BLaER1 treated with 17β-estradiol and CSF1 and Interleukin-3, amounts not matched to agents 10 nM and 100 nM (cell line): Measurements from ENCODE around the gene CLDN24.
A peak's percentile ranks its signal among the peaks of the same experiment; 100 is the strongest.

Source experiments
- H3K27ac ChIP-seq, 11 experiments: shearing (Covaris generic); formaldehyde crosslinking; 2 replicates each; pipeline ENCODE4 v1.8.1; 2022
- H3K27me3 ChIP-seq, 11 experiments: shearing (Covaris generic); formaldehyde crosslinking; 2 replicates each; pipeline ENCODE4 v1.8.1; 2022
- H3K36me3 ChIP-seq, 11 experiments: shearing (Covaris generic); formaldehyde crosslinking; 2 replicates each; pipeline ENCODE4 v1.8.1; 2022
- H3K4me1 ChIP-seq, 10 experiments: shearing (Covaris generic); formaldehyde crosslinking; 2 replicates each; pipeline ENCODE4 v1.8.1; 2022
- H3K4me2 ChIP-seq, 11 experiments: shearing (Covaris generic); formaldehyde crosslinking; 2 replicates each; pipeline ENCODE4 v1.8.1; 2022
- H3K4me3 ChIP-seq, 10 experiments: shearing (Covaris generic); formaldehyde crosslinking; 2 replicates each; pipeline ENCODE4 v1.8.1; 2022
- H3K9ac ChIP-seq, 11 experiments: shearing (Covaris generic); formaldehyde crosslinking; 2 replicates each; pipeline ENCODE4 v1.8.1; 2022
- H3K9me3 ChIP-seq, 11 experiments: shearing (Covaris generic); formaldehyde crosslinking; replicated peaks in 1 of 11; 2 replicates each; pipeline ENCODE4 v1.8.1; 2022
- H4K20me1 ChIP-seq, 11 experiments: shearing (Covaris generic); formaldehyde crosslinking; 2 replicates each; pipeline ENCODE4 v1.8.1; 2022
- Cebpa-rat ChIP-seq, 11 experiments: shearing (Covaris generic); IDR thresholded peaks; 2 replicates each; pipeline ENCODE4 v1.8.1; 2022

Gene CLDN24

DNA sequence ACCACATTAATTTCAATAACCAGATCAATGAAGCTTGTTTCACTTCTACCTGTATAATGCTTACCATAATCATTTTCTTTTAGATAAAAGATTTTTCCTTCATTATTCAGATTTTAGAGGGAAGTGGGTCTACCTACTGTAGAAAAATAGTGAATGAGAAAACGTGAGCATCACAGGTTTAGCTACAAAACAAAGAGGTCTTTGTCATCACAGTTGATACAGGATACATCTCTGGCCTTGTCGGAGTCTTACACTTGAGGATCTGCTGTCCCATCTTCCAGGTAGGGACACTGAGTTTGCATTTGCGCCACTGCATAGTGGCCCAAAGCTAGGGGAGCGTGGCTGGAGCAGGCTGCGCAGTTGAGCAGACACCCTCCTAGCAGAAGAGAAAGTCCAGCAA lies 710 bp downstream of the CLDN24 start:
- Histone ChIP-seq H3K4me3 (no peak overlapping the region), H3K36me3 (peaks cover 0 to 5% (median 0%) of the 10 kb centered on the region in 11 experiments; a peak in 3 of 22 replicates), H3K9me3 (peaks cover 4 to 14% (median 8%) of the 10 kb centered on the region in 11 experiments; a peak in 19 of 22 replicates), H3K9ac (no peak overlapping the region), H3K4me1 (peaks cover 7 to 27% (median 20%) of the 10 kb centered on the region in 10 experiments; a peak in 19 of 20 replicates), H3K27me3 (no peaks in the 10 kb centered on the region), H3K4me2 (peak overlapping the region in 4 of 11 experiments; percentile 18 to 48 (median 30); a peak in 7 of 22 replicates), H4K20me1 (no peaks in the 10 kb centered on the region), H3K27ac (no peak overlapping the region)
- TF ChIP-seq Cebpa-rat (IDR thresholded peaks at IDR 0.05), result no peak

GRCh38 chr4:183321079-183321478 lies 1.1 kb downstream of the CLDN24 start:
- no peak for TF ChIP-seq Cebpa-rat (IDR thresholded peaks at IDR 0.05)
- Histone ChIP-seq H3K36me3 (peaks cover 0 to 9% (median 0%) of the 10 kb centered on the region in 11 experiments; a peak in 6 of 22 replicates), H3K27me3 (no peaks in the 10 kb centered on the region), H3K27ac (no peak overlapping the region), H3K4me1 (peaks cover 6 to 27% (median 20%) of the 10 kb centered on the region in 10 experiments; a peak in 18 of 20 replicates), H3K4me3 (no peak overlapping the region), H3K9me3 (peaks cover 0 to 9% (median 4%) of the 10 kb centered on the region in 11 experiments; a peak in 18 of 22 replicates), H4K20me1 (no peaks in the 10 kb centered on the region), H3K4me2 (peak overlapping the region in 7 of 11 experiments; percentile 1 to 48 (median 19); a peak in 10 of 22 replicates), H3K9ac (no peak overlapping the region)

GRCh38 chr4:183320211-183321059 lies 1.8 kb downstream of the CLDN24 start, which contains the start of gene CLDN22:
TSS of gene CLDN22 (minus strand) at chr4:183320276. CDS start at chr4:183320218, 58 bp downstream.
- Histone ChIP-seq H3K9ac (no peak within 1 kb of the TSS), H3K27me3 (no peaks in the 10 kb centered on the region), H3K36me3 (peaks cover 0 to 16% (median 0%) of the 10 kb centered on the region in 11 experiments; a peak in 7 of 22 replicates), H4K20me1 (no peaks in the 10 kb centered on the region), H3K9me3 (peaks cover 0 to 3% (median 0%) of the 10 kb centered on the region in 11 experiments; a peak in 1 of 22 replicates), H3K4me3 (no peak within 1 kb of the TSS), H3K4me1 (peaks cover 6 to 27% (median 20%) of the 10 kb centered on the region in 10 experiments; a peak in 18 of 20 replicates), H3K4me2 (peak within 1 kb of the TSS in 7 of 11 experiments; percentile 8 to 64 (median 36); a peak in 11 of 22 replicates), H3K27ac (no peak within 1 kb of the TSS)
- no peak for TF ChIP-seq Cebpa-rat (IDR thresholded peaks at IDR 0.05)

- H3K36me3 ChIP-seq, result peaks cover 0 to 34% (median 10%) of the 10 kb centered on the region in 11 experiments; a peak in 12 of 22 replicates
- TF ChIP-seq Cebpa-rat (IDR thresholded peaks at IDR 0.05), result no peak
- H3K9me3 ChIP-seq, result no peaks in the 10 kb centered on the region
Measured at GRCh38 chr4:183318656-183319055, 3.6 kb downstream of the CLDN24 start.

GRCh38 chr4:183314806-183315205 lies 7.4 kb downstream of the CLDN24 start:
- H3K4me1 ChIP-seq, result peaks cover 6 to 13% (median 9%) of the 10 kb centered on the region in 10 experiments; a peak in 17 of 20 replicates
- H4K20me1 ChIP-seq, result no peaks in the 10 kb centered on the region
- no peak for TF ChIP-seq Cebpa-rat (IDR thresholded peaks at IDR 0.05)
- no peak overlapping the region for H3K4me3 ChIP-seq
- no peak overlapping the region for H3K9ac ChIP-seq
- H3K27ac ChIP-seq, result no peak overlapping the region
- peaks cover 0 to 50% (median 20%) of the 10 kb centered on the region in 11 experiments; a peak in 15 of 22 replicates for H3K36me3 ChIP-seq
- H3K4me2 ChIP-seq, result no peak overlapping the region
- no peaks in the 10 kb centered on the region for H3K9me3 ChIP-seq
- H3K27me3 ChIP-seq, result no peaks in the 10 kb centered on the region

More at GRCh38 chr4:183318656-183319055, 3.6 kb downstream of the CLDN24 start:
- H3K27ac ChIP-seq, result no peak overlapping the region
- no peaks in the 10 kb centered on the region for H3K27me3 ChIP-seq
- H3K4me2 ChIP-seq, result peak overlapping the region; percentile 35 to 64 (median 50); a peak in 21 of 22 replicates
- H3K9ac ChIP-seq, result 0 out of 22 replicates have a peak overlapping the region, but pooled peaks of 2 of the 11 experiments have one; percentile 7 to 11
- H3K4me3 ChIP-seq, result no peak overlapping the region
- H4K20me1 ChIP-seq, result no peaks in the 10 kb centered on the region
- H3K4me1 ChIP-seq, result peaks cover 6 to 27% (median 20%) of the 10 kb centered on the region in 10 experiments; a peak in 18 of 20 replicates

GRCh38 chr4:183314336-183314735 lies 7.9 kb downstream of the CLDN24 start:
- TF ChIP-seq Cebpa-rat (IDR thresholded peaks at IDR 0.05), result no peak
- H3K9me3 ChIP-seq, result no peaks in the 10 kb centered on the region
- peaks cover 0 to 48% (median 20%) of the 10 kb centered on the region in 11 experiments; a peak in 15 of 22 replicates for H3K36me3 ChIP-seq

DNA sequence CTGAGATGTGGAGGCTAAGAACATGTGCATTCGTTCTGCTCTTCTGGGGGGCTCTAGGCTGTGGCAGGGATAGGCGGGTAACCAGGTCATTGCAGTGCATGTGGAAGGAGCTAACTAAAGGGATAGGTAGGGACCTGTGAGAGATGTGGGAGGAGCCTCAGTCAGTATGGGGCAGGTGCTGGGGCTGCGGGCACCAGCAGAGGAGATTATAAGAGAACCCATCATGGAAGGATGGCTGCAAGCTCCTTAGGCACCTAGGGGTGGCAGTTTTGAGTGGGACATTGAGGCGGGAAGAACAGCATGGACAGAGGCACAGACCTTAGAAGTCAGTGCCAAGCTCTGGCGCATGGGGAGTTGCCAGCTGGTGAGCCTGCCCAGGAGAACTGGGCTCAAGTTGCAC lies 9.4 kb downstream of the CLDN24 start:
- H3K27me3 ChIP-seq, result no peaks in the 10 kb centered on the region
- H3K27ac ChIP-seq, result no peak overlapping the region
- no peak overlapping the region for H3K9ac ChIP-seq
- H3K4me2 ChIP-seq, result no peak overlapping the region
- no peak overlapping the region for H3K4me3 ChIP-seq
- H4K20me1 ChIP-seq, result no peaks in the 10 kb centered on the region
- TF ChIP-seq Cebpa-rat (IDR thresholded peaks at IDR 0.05), result no peak
- no peaks in the 10 kb centered on the region; a peak in 1 of 20 replicates for H3K4me1 ChIP-seq
- no peaks in the 10 kb centered on the region for H3K9me3 ChIP-seq
- peaks cover 0 to 47% (median 20%) of the 10 kb centered on the region in 11 experiments; a peak in 15 of 22 replicates for H3K36me3 ChIP-seq

More at GRCh38 chr4:183314336-183314735, 7.9 kb downstream of the CLDN24 start:
- Histone ChIP-seq H3K4me3 (no peak overlapping the region), H3K27ac (no peak overlapping the region), H4K20me1 (no peaks in the 10 kb centered on the region), H3K27me3 (no peaks in the 10 kb centered on the region), H3K9ac (no peak overlapping the region), H3K4me1 (peaks cover 6 to 13% (median 9%) of the 10 kb centered on the region in 10 experiments; a peak in 17 of 20 replicates), H3K4me2 (no peak overlapping the region)

DNA sequence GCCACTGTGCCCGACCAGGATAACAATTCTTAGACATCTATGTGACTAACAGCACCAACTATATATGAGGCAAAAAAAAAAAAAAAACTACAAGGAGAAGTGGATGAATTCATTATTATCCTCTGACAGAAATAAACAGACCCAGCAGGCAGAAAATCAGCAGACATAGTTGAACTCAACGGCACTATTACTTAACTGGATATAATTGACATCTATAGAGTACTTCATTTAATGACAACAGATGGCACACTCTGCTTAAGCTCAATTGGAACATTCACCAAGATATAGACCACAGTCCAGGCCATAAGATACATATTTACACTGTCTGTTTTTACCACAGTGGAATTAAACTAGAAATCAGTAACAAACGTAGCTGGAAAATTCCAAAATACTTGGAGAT lies 15.4 kb downstream of the CLDN24 start:
- TF ChIP-seq Cebpa-rat (IDR thresholded peaks at IDR 0.05), result no peak
- H3K9ac ChIP-seq, result no peak overlapping the region
- no peaks in the 10 kb centered on the region for H3K27me3 ChIP-seq
- H3K36me3 ChIP-seq, result peaks cover 0 to 7% (median 0%) of the 10 kb centered on the region in 11 experiments; a peak in 2 of 22 replicates
- H4K20me1 ChIP-seq, result no peaks in the 10 kb centered on the region
- H3K4me2 ChIP-seq, result no peak overlapping the region
- no peak overlapping the region for H3K27ac ChIP-seq
- H3K4me1 ChIP-seq, result no peaks in the 10 kb centered on the region
- no peaks in the 10 kb centered on the region for H3K9me3 ChIP-seq
- H3K4me3 ChIP-seq, result no peak overlapping the region

- no peak overlapping the region for H3K9ac ChIP-seq
- peaks cover 0 to 7% (median 0%) of the 10 kb centered on the region in 11 experiments; a peak in 2 of 22 replicates for H3K36me3 ChIP-seq
- H3K4me3 ChIP-seq, result no peak overlapping the region
- no peaks in the 10 kb centered on the region for H3K9me3 ChIP-seq
- H4K20me1 ChIP-seq, result no peaks in the 10 kb centered on the region
- H3K27ac ChIP-seq, result no peak overlapping the region
- peaks cover 0 to 6% (median 2%) of the 10 kb centered on the region in 10 experiments; a peak in 9 of 20 replicates for H3K4me1 ChIP-seq
- no peak overlapping the region for H3K4me2 ChIP-seq
- no peaks in the 10 kb centered on the region for H3K27me3 ChIP-seq
- no peak for TF ChIP-seq Cebpa-rat (IDR thresholded peaks at IDR 0.05)
Measured at GRCh38 chr4:183304538-183304937, 17.7 kb downstream of the CLDN24 start.
